ENCODE data around the gene MYL11.

DNA sequence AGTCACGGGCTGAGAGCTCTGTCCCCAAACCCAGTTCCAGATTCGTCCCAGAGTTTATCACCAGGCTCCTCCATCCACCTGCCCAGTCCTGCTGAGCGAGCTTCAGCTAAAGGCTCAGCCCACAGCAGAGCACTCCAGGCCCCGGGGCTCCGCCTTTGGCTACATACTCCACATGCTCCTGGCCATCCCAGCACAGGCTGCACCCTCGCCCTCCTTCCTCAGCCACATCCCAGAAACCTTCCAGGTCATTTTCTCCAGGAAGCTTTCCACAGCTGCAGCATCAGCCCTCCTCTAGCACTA lies 14.8 kb upstream of the MYL11 start:
- TF ChIP-seq, protein P1, sequence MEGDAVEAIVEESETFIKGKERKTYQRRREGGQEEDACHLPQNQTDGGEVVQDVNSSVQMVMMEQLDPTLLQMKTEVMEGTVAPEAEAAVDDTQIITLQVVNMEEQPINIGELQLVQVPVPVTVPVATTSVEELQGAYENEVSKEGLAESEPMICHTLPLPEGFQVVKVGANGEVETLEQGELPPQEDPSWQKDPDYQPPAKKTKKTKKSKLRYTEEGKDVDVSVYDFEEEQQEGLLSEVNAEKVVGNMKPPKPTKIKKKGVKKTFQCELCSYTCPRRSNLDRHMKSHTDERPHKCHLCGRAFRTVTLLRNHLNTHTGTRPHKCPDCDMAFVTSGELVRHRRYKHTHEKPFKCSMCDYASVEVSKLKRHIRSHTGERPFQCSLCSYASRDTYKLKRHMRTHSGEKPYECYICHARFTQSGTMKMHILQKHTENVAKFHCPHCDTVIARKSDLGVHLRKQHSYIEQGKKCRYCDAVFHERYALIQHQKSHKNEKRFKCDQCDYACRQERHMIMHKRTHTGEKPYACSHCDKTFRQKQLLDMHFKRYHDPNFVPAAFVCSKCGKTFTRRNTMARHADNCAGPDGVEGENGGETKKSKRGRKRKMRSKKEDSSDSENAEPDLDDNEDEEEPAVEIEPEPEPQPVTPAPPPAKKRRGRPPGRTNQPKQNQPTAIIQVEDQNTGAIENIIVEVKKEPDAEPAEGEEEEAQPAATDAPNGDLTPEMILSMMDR (IDR thresholded peaks at IDR 0.05; ENCODE audit: insufficient read depth, low read length, poor library complexity, severe bottlenecking) = no peak
- no peak for TF ChIP-seq EZH2phosphoT487 (conservative IDR thresholded peaks at IDR 0.05; ENCODE audit: low read length)
